NCI-H526 treated with DMSO at 0.1 percent for 48 hours (cell line): ENCODE data around the gene ANAPC7.
"Not testable (repeated sequence)": the region's sequence is repeated elsewhere in the genome, so short reads cannot be mapped to it uniquely, and the experiment has no call there.

Experiments used
- DNase-seq: peaks from one replicate; lab custom pipeline; 2025; lab: John Stamatoyannopoulos, UW

Gene ANAPC7

DNA sequence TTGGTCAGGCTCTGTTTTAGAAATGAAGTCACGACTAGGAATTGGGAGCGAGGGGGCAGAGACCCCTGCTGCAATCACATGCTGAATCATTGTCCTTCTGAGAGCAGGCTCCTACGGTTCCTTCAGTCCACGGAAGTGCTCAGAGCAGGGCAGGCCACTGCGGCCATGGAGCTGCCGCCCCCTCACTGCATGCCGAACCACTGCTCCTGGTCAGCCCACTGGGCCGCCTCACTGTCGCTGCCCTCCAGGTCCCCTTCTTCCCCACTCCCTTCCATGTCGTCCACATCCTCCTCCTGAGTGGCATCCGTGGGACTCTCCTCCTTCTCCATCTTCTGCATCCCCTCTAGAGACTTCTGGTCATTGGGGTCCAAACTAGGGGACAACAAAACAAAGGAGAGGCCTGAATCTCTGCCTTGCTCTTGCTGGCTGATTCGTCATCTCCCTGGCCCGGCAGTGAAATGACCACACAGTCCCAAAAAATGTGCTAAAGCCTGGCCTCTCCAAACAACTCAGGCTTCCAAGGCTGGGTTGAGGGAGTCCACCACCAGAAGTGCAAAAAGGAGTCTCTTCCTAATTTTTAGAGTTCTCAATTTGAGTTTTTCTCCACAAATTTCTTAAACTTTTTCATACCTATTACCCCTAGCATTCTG lies 29.4 kb downstream of the ANAPC7 start:
- DNase-seq, result no peak

DNA sequence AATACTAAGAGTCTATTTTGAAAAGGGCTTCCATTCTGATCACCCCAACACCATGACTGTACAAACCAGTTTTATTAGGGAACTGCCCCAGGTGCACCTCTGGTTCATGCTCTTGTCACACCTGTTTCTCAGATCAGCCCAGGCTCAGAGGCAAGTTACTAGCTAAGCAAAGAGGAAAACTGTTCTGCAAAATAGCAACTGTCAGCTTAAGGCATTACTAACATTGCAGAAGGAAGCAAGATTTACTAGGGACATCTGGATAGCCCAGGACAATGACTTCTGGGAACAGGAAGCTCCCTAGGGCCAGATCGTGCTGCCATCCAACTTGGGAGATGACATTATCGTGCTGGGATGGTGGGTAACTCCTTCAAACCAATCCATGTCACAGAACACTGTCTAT lies 30.1 kb downstream of the ANAPC7 start:
- no peak for DNase-seq

DNA sequence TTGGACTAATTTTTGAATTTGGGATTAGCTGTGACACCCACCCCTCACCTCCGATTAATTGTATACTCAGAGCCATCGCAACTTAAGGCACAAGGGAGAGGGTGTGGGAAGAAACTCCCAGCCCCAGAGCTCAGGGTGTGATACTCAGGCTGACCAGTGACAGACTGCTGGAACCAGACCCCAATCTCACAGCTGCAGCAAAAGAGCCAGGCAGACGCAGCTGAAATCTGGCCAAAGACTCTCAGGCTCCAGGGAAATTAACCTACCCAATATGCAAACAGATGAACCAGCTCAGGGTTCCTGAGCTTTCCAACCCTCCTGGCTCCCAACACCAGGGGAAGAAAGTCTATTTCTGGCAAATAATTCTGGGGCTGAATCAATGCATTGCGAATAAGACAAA lies 30.5 kb downstream of the ANAPC7 start:
- DNase-seq, result no peak

DNA sequence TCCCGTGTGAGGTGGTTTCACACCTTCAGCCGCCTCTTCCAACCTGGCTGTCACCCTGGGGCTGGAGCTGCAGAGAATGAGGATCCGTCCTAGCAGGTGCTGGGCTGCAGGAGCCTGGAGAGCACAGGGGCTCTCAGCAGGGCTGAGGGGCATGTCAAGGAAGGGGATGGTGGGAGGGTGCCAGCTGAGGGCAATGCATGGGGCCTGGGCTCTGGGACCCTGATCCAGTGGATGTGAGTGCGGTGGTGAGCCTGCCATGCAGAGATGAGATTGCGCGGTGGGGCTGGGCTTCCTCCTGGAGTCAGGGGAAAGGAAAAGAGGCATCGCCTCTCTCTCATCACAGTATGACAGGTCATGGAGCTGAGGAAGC lies 31.5 kb downstream of the ANAPC7 start:
- DNase-seq, result no peak

DNA sequence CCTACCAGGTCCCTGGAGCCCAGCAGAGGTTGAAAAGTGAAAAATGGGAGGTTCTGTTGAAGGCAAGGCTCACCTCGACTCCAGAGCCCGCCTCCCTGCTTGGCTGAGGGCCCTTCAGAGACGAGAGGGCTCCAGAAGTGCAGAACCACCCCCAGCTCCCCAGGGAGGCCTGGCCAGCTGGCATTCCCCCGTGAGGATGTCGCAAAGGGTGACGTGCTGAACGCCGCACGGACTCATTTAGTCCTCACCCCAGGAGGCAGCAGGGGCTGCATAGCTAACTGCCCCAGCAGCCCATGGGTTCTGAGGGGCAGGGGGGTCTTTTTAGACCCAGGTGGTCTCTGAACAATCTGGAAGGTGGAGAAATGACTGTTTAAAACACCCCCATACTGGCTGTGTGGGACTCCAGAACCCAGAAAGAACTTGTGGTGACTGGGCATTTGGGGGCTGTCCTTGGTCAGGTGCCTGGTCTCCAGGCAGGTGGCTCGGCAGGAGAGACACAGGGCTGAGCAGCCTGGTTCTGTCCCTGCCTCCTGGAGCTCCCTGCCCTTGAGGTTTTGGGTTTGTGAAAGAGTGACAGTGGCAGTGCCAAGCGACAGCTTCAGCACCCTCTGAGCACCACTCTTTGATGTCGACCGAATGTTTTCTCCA lies 32.0 kb downstream of the ANAPC7 start:
- no peak for DNase-seq

DNA sequence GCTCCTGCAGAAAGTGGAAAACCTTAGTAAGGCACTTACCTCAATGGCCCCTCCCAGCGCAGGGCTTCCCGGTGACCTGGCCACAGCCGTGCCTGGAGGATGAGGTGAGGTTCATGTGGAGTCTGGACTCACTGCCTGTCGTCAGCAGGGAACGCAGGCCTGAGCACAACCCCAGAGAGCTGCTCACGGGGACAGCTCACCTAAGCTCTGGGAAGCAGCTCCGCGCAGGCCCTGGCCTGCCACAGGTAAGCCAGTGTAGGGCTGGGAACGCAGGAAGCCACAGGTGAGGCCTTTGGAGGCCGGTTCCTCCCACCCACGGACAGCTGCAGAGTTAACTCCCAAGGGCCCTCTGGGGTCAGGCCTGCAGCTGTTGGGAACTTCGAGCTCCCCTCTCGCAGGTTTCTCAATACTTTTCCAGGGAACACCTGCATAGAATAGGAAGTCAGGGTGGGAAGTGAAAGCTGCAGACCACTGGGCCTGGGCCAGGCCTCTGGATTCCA lies 32.7 kb downstream of the ANAPC7 start:
- DNase-seq, result no peak

DNA sequence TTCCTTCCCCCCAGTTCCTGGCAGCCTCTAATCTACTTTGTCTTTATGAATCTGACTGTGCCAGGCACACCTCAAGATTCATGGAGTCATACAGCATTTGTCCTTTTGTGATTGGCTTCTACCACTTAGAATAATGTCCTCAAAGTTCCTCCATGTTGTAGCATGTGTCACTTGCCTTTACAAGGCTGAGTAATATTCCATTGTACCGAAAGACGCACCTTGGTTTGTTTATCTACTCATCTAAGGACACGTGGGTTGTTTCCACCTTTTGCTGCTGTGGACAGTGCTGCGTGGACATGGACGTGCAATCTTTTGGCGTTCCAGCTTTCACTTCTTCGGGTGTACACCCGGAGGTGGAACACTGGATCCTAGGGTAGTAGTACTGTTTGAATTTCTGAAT lies 33.5 kb downstream of the ANAPC7 start:
- DNase-seq, result no peak

DNA sequence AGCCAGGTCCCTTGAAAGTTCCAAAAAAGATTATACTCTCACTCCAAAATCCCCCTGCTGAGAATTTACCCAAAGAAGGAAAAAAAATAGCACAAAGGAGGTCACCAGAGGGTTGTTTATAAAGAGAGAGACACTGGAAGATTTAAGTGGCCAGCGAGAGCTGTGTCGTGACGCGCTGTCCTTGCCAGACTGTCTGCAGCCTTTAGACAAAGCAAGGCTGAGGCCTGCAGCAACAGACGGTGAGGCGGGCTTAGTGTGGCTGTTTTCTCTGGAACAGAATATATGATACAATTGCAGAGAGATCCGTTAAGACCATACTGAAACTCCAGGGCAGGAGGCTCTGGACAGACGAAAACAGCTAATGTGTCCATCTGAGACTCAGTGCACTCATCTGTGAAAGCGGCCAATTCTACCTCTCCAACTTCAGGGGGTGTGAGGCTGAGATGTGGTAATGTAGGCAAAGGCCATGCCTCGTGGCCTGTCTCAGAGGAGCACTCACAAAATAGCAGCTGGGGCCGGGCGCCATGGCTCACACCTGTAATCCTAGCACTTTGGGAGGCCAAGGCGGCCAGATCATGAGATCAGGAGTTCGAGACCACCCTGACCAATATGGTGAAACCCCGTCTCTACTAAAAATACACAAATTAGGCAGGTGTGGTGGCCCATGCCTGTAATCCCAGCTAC lies 36.2 kb downstream of the ANAPC7 start:
- DNase-seq, result no peak

DNA sequence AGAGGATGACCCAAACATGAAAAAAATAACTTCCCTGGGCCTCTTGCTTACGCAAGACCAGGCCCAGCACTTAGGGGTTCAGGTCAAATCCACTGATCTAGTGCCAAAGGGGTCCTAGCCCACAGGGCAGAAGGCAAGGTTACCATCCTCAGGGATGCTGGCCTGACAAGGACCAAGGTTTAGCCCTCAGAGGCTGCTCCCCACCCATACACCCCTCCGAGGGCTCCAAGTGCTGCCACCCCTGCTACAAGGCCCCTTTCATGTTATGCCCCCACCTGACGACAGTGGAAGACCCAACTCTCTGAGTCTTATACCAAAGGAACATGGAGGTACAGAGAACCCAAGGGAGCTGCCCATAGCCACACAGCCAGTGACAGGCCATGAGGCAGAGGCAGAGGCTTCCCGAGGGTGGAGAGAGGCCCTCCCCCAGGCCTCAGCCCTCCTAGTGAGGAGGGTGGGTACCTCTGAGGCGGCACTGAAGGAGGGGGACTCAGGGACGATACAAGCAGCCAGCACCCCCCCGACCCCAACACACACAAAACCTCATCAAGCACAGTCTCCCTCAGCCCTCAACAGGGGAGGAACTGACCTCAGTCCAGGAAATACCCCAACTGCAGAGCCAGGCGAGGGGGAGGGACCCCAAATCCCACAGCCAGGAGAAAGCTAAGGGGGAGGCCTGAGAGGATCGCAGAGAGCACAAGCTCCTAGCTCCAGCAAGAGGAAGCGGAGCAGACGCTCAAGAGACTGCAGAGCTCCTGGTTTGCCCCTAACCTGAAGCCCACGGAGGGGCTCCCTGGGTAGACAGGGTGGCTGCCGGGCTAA lies 37.0 kb downstream of the ANAPC7 start:
- DNase-seq, result no peak

DNA sequence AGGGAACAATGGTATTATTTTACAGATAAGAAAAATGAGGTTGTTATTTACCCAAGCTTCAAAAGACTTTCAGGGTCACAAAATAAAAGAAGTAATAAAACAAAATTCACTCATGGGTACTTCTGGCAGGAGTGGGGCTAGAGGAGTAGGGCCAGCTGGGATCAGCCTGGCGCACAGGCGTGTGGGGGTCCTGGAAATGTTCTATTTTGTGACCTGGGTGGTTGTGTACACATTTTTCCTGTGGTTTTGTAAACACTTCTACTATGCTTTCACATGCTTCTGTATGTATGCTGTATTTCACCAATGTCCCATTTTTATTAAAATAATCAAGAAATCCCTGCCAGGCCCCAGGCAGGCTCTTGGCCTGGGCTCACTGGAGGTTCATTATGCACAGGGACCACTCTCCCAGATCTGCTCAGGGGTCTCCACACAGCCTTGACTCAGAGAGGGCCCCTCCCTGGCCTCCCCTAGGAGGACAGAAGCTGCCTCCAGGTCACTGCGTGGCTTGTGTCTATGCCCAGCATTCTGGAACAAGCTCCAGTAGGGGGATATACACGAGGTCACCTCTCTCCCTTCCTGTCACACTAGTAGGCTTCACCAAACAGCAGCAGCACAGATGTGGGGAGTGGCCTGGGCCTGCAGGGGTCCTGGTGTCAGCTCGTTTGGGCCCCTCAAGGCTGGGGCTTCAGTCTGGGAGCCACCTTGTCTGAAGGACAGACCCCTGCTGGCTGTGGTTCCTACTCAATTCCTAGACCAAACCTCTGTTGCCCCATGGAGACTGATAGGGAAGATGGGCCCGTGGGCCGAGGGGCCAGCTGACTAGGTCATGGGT lies 37.8 kb downstream of the ANAPC7 start:
- DNase-seq, result no peak

DNA sequence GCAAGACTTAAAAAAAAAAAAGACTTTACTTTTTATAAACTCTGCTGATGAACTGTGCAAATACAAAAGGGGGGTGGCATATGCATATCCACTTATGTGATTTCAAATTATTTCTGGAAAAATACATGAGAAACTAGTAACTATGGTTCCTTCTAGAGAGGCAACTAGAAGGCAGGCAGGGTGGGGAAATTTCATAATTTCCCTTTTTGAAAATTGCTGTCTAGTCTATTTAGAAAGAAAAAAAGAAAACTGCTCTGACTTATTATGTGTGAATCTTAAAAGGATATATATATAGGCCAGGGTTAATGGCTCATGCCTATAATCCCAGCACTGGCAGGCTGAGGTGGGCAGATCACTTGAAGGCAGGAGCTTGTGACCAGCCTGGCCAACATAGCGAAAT lies 42.3 kb downstream of the ANAPC7 start:
- no peak for DNase-seq

DNA sequence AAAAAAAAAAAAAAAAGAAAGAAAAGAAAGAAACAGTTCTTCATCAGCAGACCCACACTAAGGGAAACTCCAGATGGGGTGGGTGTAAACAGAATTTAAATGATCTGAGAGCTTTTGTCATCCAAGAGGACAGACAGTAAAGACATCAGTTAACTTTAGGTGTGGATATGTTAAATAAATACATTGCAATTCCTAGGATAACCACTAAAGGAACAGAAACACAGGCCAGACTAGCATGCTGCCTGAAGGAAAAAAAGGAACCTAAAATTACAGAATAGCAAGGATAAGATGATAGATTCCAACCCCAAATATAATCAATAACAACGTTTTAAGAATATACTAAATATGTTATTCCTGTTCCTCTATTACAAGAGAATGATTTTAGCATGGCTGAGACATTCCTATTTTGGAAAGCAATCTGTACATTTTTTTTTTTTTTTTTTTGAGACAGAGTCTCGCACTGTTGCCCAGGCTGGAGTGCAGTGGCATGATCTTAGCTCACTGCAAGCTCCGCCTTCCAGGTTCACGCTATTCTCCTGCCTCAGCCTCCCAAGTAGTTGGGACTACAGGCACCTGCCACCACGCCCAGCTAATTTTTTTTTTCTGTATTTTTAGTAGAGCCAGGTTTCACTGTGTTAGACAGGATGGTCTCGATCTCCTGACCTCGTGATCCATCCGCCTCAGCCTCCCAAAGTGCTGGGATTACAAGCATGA lies 45.0 kb downstream of the ANAPC7 start:
- DNase-seq, result not testable (repeated sequence)

DNA sequence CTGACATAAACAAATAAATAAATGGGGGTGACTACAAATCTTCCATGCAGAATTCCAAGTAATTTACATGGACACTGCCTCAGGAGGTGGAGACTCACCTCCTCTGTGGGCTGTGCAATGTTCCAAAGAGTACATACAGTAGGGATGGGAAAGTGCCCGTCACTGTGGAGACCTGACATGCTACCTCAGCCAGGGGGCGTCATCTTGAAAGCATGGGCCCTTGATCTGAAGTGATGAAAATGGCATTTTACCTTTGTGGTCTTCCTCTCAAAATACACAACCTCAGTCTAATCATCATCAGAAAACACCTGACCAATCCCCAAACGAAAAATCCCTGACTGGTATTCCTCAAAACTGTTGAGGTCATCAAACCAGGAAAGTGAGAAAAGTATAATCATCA lies 48.4 kb downstream of the ANAPC7 start:
- no peak for DNase-seq

DNA sequence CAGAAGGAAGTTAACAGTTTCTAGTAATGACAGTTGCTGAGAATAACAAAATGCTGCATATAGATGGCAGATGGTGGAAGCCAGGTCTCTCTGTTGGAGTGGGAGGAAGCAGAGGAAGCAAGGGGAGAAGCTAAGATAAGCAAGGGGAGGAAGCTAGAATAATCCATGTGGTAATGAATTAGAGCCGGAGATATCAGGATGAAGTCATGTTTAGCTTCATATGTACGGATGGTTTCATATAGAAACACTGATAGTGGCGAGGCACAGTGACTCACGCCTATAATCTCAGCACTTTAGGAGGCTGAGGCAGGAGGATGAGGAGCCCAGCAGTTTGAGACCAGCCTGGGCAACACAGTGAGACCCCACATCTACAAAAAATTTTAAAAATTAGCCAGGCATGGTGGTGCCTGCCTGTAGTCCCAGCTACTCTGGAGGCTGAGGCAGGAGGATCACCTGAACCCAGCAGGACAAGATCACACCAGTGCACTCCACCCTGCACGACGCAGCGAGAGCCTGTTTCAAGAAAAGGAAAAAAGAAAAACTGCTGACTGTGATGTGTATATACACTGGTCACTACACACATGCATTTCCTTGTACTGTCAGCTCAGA lies 49.2 kb downstream of the ANAPC7 start:
- no peak for DNase-seq

DNA sequence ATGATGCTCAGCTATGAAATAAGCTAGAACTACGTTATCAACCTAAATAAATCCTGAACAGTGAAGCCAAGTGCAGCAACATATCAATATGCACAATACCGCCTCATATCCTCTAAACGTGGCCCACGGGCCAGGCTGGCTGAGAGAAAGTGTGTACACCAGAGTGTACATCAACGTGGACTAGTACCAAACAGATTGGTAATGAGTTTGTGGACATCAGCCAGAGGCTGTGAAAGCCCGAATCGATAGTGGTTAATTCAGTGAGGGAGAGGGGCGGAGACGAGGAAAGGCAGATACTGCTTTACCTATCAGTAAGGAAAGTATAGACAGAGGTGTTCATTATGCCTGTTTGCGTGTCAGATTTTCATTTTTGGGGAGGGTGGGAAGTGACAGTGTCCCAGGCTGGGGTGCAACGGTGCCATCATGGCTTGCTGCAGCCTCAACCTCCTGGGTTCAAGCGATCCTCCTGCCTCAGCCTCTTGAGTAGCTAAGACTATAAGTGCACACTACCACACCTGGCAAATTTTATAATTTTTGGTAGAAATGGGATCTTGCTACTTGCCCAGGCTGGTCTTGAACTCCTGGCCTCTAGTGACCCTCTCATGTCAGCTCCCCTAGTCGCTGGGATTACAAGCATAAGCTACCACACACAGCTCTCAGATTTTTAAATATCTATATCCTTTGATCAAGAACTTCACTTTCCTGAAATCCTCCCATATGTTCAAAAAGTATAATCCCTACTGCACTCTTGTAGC lies 50.1 kb downstream of the ANAPC7 start:
- no peak for DNase-seq

DNA sequence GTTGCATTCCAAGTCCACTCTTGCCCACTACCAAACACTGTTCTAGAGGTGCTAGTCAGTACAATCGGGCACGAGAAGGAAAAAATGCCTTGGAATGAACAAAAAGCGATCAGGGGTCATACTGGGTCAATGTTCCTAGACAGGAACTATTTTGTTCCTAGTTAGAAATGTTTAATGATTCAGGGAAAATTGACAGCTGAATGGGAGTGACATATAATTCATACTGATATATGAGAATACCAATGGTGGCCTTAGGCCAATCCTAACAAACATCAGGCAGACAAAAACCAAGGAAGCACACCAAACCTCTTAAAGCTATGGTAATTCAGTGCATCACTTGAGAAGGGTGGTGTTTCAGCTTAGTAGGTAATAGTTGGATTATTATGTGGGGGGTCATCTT lies 51.1 kb downstream of the ANAPC7 start:
- no peak for DNase-seq

DNA sequence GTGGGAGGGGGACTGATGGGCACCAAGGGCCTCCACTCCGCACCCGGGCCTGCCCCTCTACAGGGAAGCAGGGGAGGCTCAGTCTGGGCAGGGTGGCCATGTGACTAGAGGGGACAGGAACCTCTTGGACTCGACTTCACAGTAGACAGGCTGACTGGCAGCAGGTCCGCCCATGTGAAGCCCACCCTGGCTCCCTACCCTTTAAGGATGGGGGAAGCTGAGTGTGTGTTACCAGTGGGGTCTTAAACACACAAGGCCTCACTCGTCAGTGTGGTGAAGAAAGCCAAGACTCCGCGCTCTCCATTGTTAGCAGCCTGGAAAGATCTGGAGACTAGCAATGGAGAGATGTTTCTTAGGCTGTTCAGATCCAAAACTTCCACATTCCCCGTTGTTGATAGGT lies 52.4 kb downstream of the ANAPC7 start:
- DNase-seq, result no peak

DNA sequence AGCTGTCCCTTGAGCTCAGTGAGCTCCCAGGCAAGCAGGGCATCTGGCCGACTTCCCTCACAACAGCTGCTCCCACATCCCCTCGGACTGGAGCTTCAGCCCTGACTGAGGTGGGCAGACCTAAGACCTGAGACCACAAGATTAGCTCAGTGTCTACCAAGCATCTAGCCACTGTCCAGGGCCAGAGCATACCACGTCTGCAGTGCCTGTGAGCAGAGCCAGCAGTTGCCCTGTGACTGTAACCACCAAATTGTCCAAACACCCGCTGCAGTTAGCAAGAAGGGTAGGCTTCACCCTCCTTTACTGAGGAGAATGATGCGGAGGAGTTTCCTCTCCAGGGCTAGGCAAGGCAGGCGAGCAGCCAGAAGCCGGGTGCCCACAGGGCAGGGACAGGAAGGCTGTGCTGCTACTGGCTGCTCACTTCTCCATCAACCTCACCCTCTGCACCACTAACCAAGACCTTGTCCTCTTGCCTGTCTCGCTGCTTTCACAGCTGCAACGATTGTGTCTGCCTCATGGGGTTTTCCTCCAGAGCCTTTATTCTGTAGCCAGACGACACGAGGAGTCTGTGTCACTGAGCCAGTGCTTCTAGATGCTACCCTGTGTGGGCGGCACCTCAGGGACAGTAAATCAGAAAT lies 53.9 kb downstream of the ANAPC7 start:
- DNase-seq, result no peak

DNA sequence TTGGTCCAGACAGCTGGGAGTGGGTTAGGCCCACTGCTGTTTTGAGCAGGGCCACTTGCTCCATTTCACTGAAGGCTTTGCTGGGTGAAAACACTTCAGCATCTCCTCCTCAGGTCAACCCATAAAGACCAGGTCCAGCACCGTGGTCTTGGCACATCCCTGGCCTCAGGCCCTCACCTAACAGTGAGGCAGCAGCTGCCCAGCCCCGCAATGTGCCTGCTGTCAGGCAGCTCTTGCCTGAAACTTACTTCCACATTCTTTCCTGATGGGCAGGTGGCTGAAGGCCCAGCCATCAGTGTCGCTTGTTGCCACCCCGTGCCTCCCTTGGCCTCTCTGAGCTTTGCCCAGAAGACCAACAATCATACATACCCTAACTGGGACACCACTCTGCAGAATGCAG lies 54.4 kb downstream of the ANAPC7 start:
- no peak for DNase-seq
